Esophagus muscularis mucosa (tissue), 4 donors: ENCODE measurements around the gene SCGB1C2. TPM values are rescaled to one million over a fixed set of nuclear protein-coding genes. Genes with fewer than 3 reads are reported as not detected.

Experiments
- DNase-seq: peaks from one replicate; pipeline ENCODE4 v3.0.0-alpha.2; 2017; ENCODE audit errors: extremely low spot score
- H3K27ac ChIP-seq, 4 donors: fragments of 200-600 bp; sonication (generic); replicated peaks in 1 of 4; 1 replicate in 3 of 4; 2 replicates in 1 of 4; pipeline ENCODE4 v1.5.1; 2016 to 2019; ENCODE audit warnings: mild to moderate bottlenecking in 1 of 4
- H3K27me3 ChIP-seq, 4 donors: fragments of 200-600 bp; sonication (generic); one replicate each; pipeline versions ENCODE4 v1.5.1 to v1.6.0; 2016 to 2019
- H3K36me3 ChIP-seq, 4 donors: fragments of 200-600 bp; sonication (generic); one replicate each; pipeline ENCODE4 v1.5.1; 2016 to 2019
- H3K4me1 ChIP-seq, 4 donors: fragments of 200-600 bp; sonication (generic); one replicate each; pipeline ENCODE4 v1.5.1; 2016 to 2019
- H3K4me3 ChIP-seq, 4 donors: fragments of 200-600 bp; sonication (generic); 1 replicate in 2 of 4; 2 replicates in 2 of 4; pipeline ENCODE4 v1.5.1; 2016 to 2019; ENCODE audit warnings: mild to moderate bottlenecking in 4 of 4, moderate library complexity in 1 of 4
- H3K9me3 ChIP-seq, 4 donors: fragments of 200-600 bp; sonication (generic); 1 replicate in 3 of 4; 2 replicates in 1 of 4; pipeline ENCODE4 v1.5.1; 2016 to 2019
- EP300 ChIP-seq: sonication (generic); formaldehyde crosslinking; IDR thresholded peaks from one replicate; pipeline ENCODE4 v1.6.1; 2017; ENCODE audit warnings: antibody characterized with exemption
- POLR2A ChIP-seq: fragments of 450-650 bp; IDR thresholded peaks from one replicate; pipeline ENCODE4 v1.6.1; 2017; ENCODE audit warnings: antibody characterized with exemption, moderate library complexity, mild to moderate bottlenecking, low read depth
- POLR2AphosphoS5 ChIP-seq, 2 donors: sonication (generic); formaldehyde crosslinking; IDR thresholded peaks; one replicate each; pipeline ENCODE4 v1.6.1; 2017; ENCODE audit warnings: antibody characterized with exemption in 2 of 2
- WGBS: methylation state at CpG from one replicate; pipeline ENCODE4 v1.1.5; 2018; 5-methylcytosine and 5-hydroxymethylcytosine counted together
- intact Hi-C: fragments of 100-400 bp; cut with DNase I; formaldehyde crosslinking; loops from one replicate; pipeline ENCODE4 v1.15.1; 2023
- total RNA-seq, 4 donors: library from RNA; depleted of rRNA; stranded (reverse); fragments of >200 nt; gene quantifications; one replicate each; pipeline versions ENCODE4 v1.1.0 to v1.2.1, GENCODE V29; 2016
- TF ChIP-seq, protein P1 (sequence below), 3 experiments: fragments of 200-600 bp in 2 of 3; fragments of 450-650 bp in 1 of 3; sonication (generic) in 2 of 3; IDR thresholded peaks; one replicate each; pipeline ENCODE4 v1.5.1; 2017 to 2019; ENCODE audit warnings: antibody characterized with exemption in 3 of 3, mild to moderate bottlenecking in 2 of 3, moderate library complexity in 1 of 3

Gene SCGB1C2
- total RNA-seq, 4 donors from 2014 or later = not detected

- TF ChIP-seq POLR2A (no peak), POLR2AphosphoS5 (IDR thresholded peaks at IDR 0.05) (no peak), EP300 (no peak)
- TF ChIP-seq, protein P1, sequence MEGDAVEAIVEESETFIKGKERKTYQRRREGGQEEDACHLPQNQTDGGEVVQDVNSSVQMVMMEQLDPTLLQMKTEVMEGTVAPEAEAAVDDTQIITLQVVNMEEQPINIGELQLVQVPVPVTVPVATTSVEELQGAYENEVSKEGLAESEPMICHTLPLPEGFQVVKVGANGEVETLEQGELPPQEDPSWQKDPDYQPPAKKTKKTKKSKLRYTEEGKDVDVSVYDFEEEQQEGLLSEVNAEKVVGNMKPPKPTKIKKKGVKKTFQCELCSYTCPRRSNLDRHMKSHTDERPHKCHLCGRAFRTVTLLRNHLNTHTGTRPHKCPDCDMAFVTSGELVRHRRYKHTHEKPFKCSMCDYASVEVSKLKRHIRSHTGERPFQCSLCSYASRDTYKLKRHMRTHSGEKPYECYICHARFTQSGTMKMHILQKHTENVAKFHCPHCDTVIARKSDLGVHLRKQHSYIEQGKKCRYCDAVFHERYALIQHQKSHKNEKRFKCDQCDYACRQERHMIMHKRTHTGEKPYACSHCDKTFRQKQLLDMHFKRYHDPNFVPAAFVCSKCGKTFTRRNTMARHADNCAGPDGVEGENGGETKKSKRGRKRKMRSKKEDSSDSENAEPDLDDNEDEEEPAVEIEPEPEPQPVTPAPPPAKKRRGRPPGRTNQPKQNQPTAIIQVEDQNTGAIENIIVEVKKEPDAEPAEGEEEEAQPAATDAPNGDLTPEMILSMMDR (IDR thresholded peaks at IDR 0.05) = no peak
- no peaks in the 10 kb centered on the region for H3K9me3 ChIP-seq
- WGBS = 96% methylated on average over 15 of the region's 15 CpGs
- intact Hi-C loops = no loop called here
- H3K4me3 ChIP-seq = no peak overlapping the region
- peaks cover 0 to 13% (median 0%) of the 10 kb centered on the region in 4 donors for H3K27me3 ChIP-seq
- no peak overlapping the region for H3K27ac ChIP-seq
- peaks cover 0 to 20% (median 0%) of the 10 kb centered on the region in 4 donors for H3K36me3 ChIP-seq
- DNase-seq = no peak
- H3K4me1 ChIP-seq = no peaks in the 10 kb centered on the region
These were observed 22.2 kb downstream of the SCGB1C2 start for GRCh38 chr17:159609-160008.

DNA sequence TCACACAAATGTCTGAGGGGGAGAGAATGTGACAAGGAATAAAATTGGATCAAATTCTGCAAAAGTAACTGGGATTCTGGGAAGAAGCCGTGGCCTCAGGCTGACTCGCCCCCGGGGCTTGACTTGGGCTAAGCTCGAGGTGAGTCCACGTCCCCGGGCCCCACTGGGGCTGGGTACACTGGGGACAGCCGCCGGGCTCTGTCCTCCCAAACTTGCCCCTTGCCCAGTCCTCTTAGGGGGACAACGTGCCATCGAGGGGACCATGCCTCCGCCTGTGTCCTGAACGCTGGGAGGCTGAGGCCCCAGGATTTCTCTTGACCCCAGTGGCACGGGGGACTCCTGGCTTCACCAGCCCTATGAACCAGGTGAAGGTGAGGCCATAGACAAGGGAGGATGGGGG lies 23.0 kb downstream of the SCGB1C2 start:
- TF ChIP-seq EP300 (no peak), POLR2A (no peak), POLR2AphosphoS5 (IDR thresholded peaks at IDR 0.05) (no peak)
- TF ChIP-seq, protein P1 (IDR thresholded peaks at IDR 0.05) = no peak
- Histone ChIP-seq H3K36me3 (peaks cover 0 to 20% (median 0%) of the 10 kb centered on the region in 4 donors), H3K27ac (no peak overlapping the region), H3K9me3 (no peaks in the 10 kb centered on the region), H3K27me3 (peaks cover 0 to 12% (median 0%) of the 10 kb centered on the region in 4 donors), H3K4me1 (no peaks in the 10 kb centered on the region), H3K4me3 (no peak overlapping the region)
- WGBS = 90% methylated on average over 6 of the region's 13 CpGs
- intact Hi-C loops = no loop called here
- DNase-seq = no peak

DNA sequence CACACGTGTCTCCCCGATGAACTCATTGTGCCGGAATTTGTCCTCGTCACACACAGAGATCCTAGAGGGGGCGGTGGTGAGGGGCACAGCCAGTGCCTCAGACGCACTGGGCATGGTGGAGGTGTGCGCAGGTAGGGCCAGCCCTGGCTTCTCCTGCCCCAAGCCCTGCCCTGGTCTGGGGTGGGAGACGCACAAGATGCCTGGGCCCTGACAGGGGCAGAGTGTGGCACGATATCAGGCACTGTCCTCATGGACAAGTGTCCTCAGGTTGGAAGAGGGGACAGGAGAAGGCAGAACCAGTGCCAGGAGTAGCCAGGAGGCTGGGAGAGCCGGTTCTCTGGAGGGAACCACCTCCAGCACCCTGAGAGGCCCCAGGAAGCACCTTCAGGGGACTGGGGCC lies 24.1 kb downstream of the SCGB1C2 start:
- intact Hi-C loops = no loop called here
- Histone ChIP-seq H3K36me3 (peaks cover 0 to 13% (median 0%) of the 10 kb centered on the region in 4 donors), H3K4me1 (no peaks in the 10 kb centered on the region), H3K4me3 (no peak overlapping the region), H3K9me3 (no peaks in the 10 kb centered on the region), H3K27me3 (peaks cover 0 to under 1% (median 0%) of the 10 kb centered on the region in 4 donors), H3K27ac (no peak overlapping the region)
- 93% methylated on average over 2 of the region's 10 CpGs for WGBS
- TF ChIP-seq POLR2AphosphoS5 (IDR thresholded peaks at IDR 0.05) = no peak
- no peak for TF ChIP-seq EP300
- no peak for TF ChIP-seq POLR2A
- TF ChIP-seq, protein P1 (IDR thresholded peaks at IDR 0.05) = no peak
- no peak for DNase-seq

GRCh38 chr17:162689-163088 lies 25.3 kb downstream of the SCGB1C2 start:
- H3K4me3 ChIP-seq = no peak overlapping the region
- intact Hi-C loops = no loop called here
- no peaks in the 10 kb centered on the region for H3K9me3 ChIP-seq
- no peak for TF ChIP-seq POLR2AphosphoS5 (IDR thresholded peaks at IDR 0.05)
- no peaks in the 10 kb centered on the region for H3K27me3 ChIP-seq
- WGBS = 90% methylated on average over 5 of the region's 11 CpGs
- peaks cover 0 to 13% (median 0%) of the 10 kb centered on the region in 4 donors for H3K36me3 ChIP-seq
- no peak for DNase-seq
- H3K4me1 ChIP-seq = no peaks in the 10 kb centered on the region
- no peak overlapping the region for H3K27ac ChIP-seq

DNA sequence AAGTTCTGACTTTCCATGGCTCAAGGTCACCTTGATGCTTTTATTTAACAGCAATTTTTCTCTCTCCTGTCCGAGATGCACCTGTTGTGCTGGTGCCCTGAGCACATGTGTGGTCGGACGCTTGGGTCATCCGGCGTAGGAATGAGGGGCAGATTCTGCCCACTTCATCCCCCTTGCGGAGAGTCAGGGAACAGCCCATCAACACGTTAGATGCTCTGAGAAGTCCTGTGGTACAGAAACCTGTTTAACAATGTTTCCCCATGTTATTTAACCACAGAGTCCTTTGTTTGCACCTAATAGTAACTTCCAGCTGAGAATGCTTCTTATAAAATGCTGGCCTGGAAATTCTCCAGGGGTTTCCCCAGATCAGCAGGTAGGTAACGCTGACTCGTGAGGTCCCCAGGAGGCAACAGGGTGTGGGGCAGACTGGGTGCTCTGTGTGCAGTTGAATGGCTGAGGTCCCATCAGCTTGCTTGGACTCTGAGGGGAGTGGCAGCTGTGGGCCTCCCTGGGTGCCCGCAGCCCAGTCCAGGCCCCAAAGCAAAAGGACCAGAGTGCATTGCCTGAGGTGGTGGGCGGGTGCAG lies 26.2 kb downstream of the SCGB1C2 start:
- DNase-seq = no peak

More for the DNA sequence above, 26.2 kb downstream of the SCGB1C2 start:
- Histone ChIP-seq H3K4me1 (no peaks in the 10 kb centered on the region), H3K36me3 (peaks cover 0 to 13% (median 0%) of the 10 kb centered on the region in 4 donors), H3K9me3 (no peaks in the 10 kb centered on the region), H3K4me3 (no peak overlapping the region), H3K27ac (no peak overlapping the region), H3K27me3 (no peaks in the 10 kb centered on the region)
- TF ChIP-seq POLR2A = no peak
- TF ChIP-seq, protein P1 (IDR thresholded peaks at IDR 0.05) = no peak
- intact Hi-C loops = no loop called here
- 91% methylated on average over 5 of the region's 11 CpGs for WGBS
